HepG2 (cell line): ENCODE results near the gene PRKCB. TPM values are rescaled to one million over a fixed set of nuclear protein-coding genes. Genes with fewer than 3 reads are reported as not detected.

ENCODE experiments used
- ATAC-seq: fragments of 200-7000 bp; cut with Tn5 transposase; 3 replicates; pipeline ENCODE4 v1.9.1; 2020; ENCODE audit warnings: mild to moderate bottlenecking, moderate library complexity
- BruUV-seq: library from RNA; stranded (reverse); fragments of 400-500 nt; replicated peaks from 2 replicates; lab custom pipeline; 2021; lab: Mats Ljungman, UMichigan
- CTCF ChIA-PET: fragments of 300-600 bp; formaldehyde crosslinking; extraction: SDS; loops from one replicate; lab custom pipeline; 2021; ENCODE audit warnings: low total read pairs, inconsistent platforms, low intra/inter-chr PET ratio; lab: Yijun Ruan, JAX
- POLR2A ChIA-PET: fragments of 350-600 bp; sonication (Branson Sonifier 250); formaldehyde crosslinking; loops from one replicate; lab custom pipeline; 2020; ENCODE audit warnings: antibody characterized with exemption, inconsistent platforms; lab: Yijun Ruan, JAX
- DNase-seq: peaks from one replicate; pipeline ENCODE4 v3.0.0-alpha.2; 2015; ENCODE audit warnings: low spot score
- FAIRE-seq: peaks from 3 replicates; lab custom pipeline; 2011; peaks lifted over from hg19 to GRCh38; lab: Jason Lieb, UNC
- H2AFZ ChIP-seq: one replicate; pipeline ENCODE4 v1.6.1; 2011; ENCODE audit warnings: low read length, inconsistent platforms
- H3K27ac ChIP-seq: fragments of 300-600 bp; 3 replicates; pipeline ENCODE4 v1.8.0; 2011; ENCODE audit warnings: mixed run types, mild to moderate bottlenecking, mixed read lengths, low read length, inconsistent platforms; ENCODE audit not compliant: insufficient read depth; ENCODE audit errors: extremely low read length
- H3K27me3 ChIP-seq, 2 experiments: fragments of 200-600 bp in 1 of 2; 2 replicates in 1 of 2; 3 replicates in 1 of 2; pipeline versions ENCODE4 v1.6.0 to v1.8.0; 2011; ENCODE audit warnings: low read length in 2 of 2, mild to moderate bottlenecking in 2 of 2, moderate library complexity in 2 of 2, inconsistent platforms in 1 of 2; ENCODE audit not compliant: insufficient read depth in 2 of 2, control insufficient read depth in 1 of 2
- H3K36me3 ChIP-seq, 2 experiments: fragments of 200-600 bp in 1 of 2; replicated peaks in 1 of 2; 2 replicates in 1 of 2; 3 replicates in 1 of 2; pipeline versions ENCODE4 v1.5.1 to v1.8.0; 2011; ENCODE audit warnings: low read length in 2 of 2, inconsistent platforms in 1 of 2; ENCODE audit not compliant: insufficient read depth in 2 of 2, control insufficient read depth in 1 of 2
- H3K4me1 ChIP-seq: 2 replicates; pipeline ENCODE4 v1.5.1; 2012; ENCODE audit warnings: low read length, inconsistent platforms; ENCODE audit not compliant: insufficient read depth
- H3K4me2 ChIP-seq: 2 replicates; pipeline ENCODE4 v1.6.0; 2011; ENCODE audit warnings: low read depth, low read length, inconsistent platforms
- H3K4me3 ChIP-seq, 3 experiments: fragments of 200-600 bp in 1 of 3; sonication (generic), shearing (Covaris generic) in 1 of 3; replicated peaks in 1 of 3; 2 replicates each; pipeline ENCODE4 v1.5.1; 2011 to 2016; ENCODE audit warnings: low read length in 3 of 3, inconsistent platforms in 2 of 3, low read depth in 2 of 3, mild to moderate bottlenecking in 2 of 3, control low read depth in 1 of 3, mixed read lengths in 1 of 3; ENCODE audit not compliant: insufficient read depth in 1 of 3
- H3K79me2 ChIP-seq: one replicate; pipeline ENCODE4 v1.6.1; 2011; ENCODE audit warnings: low read length, inconsistent platforms; ENCODE audit not compliant: insufficient read depth
- H3K9ac ChIP-seq: 2 replicates; pipeline ENCODE4 v1.6.0; 2011; ENCODE audit warnings: mild to moderate bottlenecking, low read depth, low read length, inconsistent platforms; ENCODE audit not compliant: insufficient read depth
- H3K9me3 ChIP-seq: 2 replicates; pipeline ENCODE4 v1.5.1; 2012; ENCODE audit warnings: mild to moderate bottlenecking, low read length
- H4K20me1 ChIP-seq: 2 replicates; pipeline ENCODE4 v1.6.0; 2011; ENCODE audit warnings: inconsistent platforms, mild to moderate bottlenecking, low read length, moderate library complexity; ENCODE audit not compliant: insufficient read depth
- CHCHD3 ChIP-seq: sonication (generic); formaldehyde crosslinking; IDR thresholded peaks from 2 replicates; pipeline ENCODE4 v1.8.0; 2022; ENCODE audit warnings: mild to moderate bottlenecking, missing genetic modification reagents, moderate library complexity
- KDM6A ChIP-seq: IDR thresholded peaks from 2 replicates; pipeline ENCODE4 v1.6.1; 2016; ENCODE audit warnings: low read depth
- MLLT10 ChIP-seq: sonication (generic); formaldehyde crosslinking; IDR thresholded peaks from 2 replicates; pipeline ENCODE4 v1.4.0; 2020; ENCODE audit warnings: missing genetic modification reagents
- NKX3-1 ChIP-seq: sonication (generic); formaldehyde crosslinking; IDR thresholded peaks from 2 replicates; pipeline ENCODE4 v1.5.0; 2020; ENCODE audit warnings: missing genetic modification reagents
- PPARG ChIP-seq: conservative IDR thresholded peaks from 2 replicates; pipeline ENCODE4 v1.6.1; 2016; ENCODE audit warnings: missing biosample characterization, missing genetic modification reagents
- RCOR2 ChIP-seq: IDR thresholded peaks from 2 replicates; pipeline ENCODE4 v1.6.1; 2016; ENCODE audit warnings: missing biosample characterization, missing genetic modification reagents
- RFX5 ChIP-seq: IDR thresholded peaks from 2 replicates; pipeline ENCODE4 v1.6.1; 2011; ENCODE audit warnings: low read depth, low read length, improper control_type of control experiment
- TBX2 ChIP-seq: sonication (generic); formaldehyde crosslinking; IDR thresholded peaks from 2 replicates; pipeline ENCODE4 v1.5.0; 2020; ENCODE audit warnings: missing genetic modification reagents, mild to moderate bottlenecking, borderline replicate concordance
- ZFP41 ChIP-seq: sonication (generic); formaldehyde crosslinking; IDR thresholded peaks from 2 replicates; pipeline ENCODE4 v1.4.0; 2020; ENCODE audit warnings: mild to moderate bottlenecking, missing genetic modification reagents, borderline replicate concordance
- ZFX ChIP-seq: sonication (generic); formaldehyde crosslinking; IDR thresholded peaks from 2 replicates; pipeline ENCODE4 v1.4.0; 2020; ENCODE audit warnings: mild to moderate bottlenecking, low read depth, missing genetic modification reagents, moderate library complexity
- ZNF121 ChIP-seq: sonication (generic); formaldehyde crosslinking; IDR thresholded peaks from 2 replicates; pipeline ENCODE4 v1.5.0; 2020; ENCODE audit warnings: mild to moderate bottlenecking, missing genetic modification reagents
- ZNF546 ChIP-seq: sonication (generic); formaldehyde crosslinking; conservative IDR thresholded peaks from 2 replicates; pipeline ENCODE4 v1.8.1; 2023; ENCODE audit warnings: mild to moderate bottlenecking, missing genetic modification reagents
- ZNF605 ChIP-seq: sonication (generic); formaldehyde crosslinking; IDR thresholded peaks from 2 replicates; pipeline ENCODE4 v1.8.0; 2022; ENCODE audit warnings: mild to moderate bottlenecking, missing genetic modification reagents
- WGBS: methylation state at CpG from one replicate; pipeline ENCODE4 v1.1.6; 2017; ENCODE audit warnings: low lambda C conversion rate; 5-methylcytosine and 5-hydroxymethylcytosine counted together
- in situ Hi-C: cut with HindIII; loops from 2 replicates; pipeline ENCODE4 v1.10.0; 2017; ENCODE audit warnings: low pct_unique_long_range_greater_than_20kb; ENCODE audit not compliant: extremely low pct_ligation_motif_present
- intact Hi-C: fragments of 100-400 bp; cut with micrococcal nuclease; formaldehyde crosslinking; loops from one replicate; pipeline ENCODE4 v1.10.0; 2022; ENCODE audit not compliant: unreplicated experiment
- polyA plus RNA-seq, 8 experiments: library from polyadenylated mRNA; depleted of rRNA in 3 of 8; stranded (reverse) in 7 of 8; unstranded in 1 of 8; fragments of >200 nt; fragmentation: Illumina TruSeq in 4 of 8; extraction: Trizol in 4 of 8; gene quantifications; 2 replicates each; pipeline versions ENCODE4 v1.2.1 to v1.2.3, GENCODE V29; 2011 to 2016; ENCODE audit warnings: low read depth in 4 of 8, missing spikeins in 1 of 8, mixed read lengths in 1 of 8; ENCODE audit not compliant: insufficient read depth in 1 of 8
- total RNA-seq, 5 experiments: library from RNA; depleted of rRNA; stranded (reverse); fragments of >200 nt; fragmentation: Illumina TruSeq; extraction: Trizol; gene quantifications; 2 replicates each; pipeline ENCODE4 v1.2.3, GENCODE V29; 2016; ENCODE audit warnings: low read depth in 1 of 5
- TF ChIP-seq, protein P1 (sequence below): sonication (generic); formaldehyde crosslinking; IDR thresholded peaks from 2 replicates; pipeline ENCODE4 v1.5.1; 2020; ENCODE audit warnings: missing genetic modification reagents, mild to moderate bottlenecking, borderline replicate concordance
- TF ChIP-seq, protein P2 (sequence below): sonication (generic); formaldehyde crosslinking; IDR thresholded peaks from 2 replicates; pipeline ENCODE4 v1.5.1; 2020; ENCODE audit warnings: mild to moderate bottlenecking, missing genetic modification reagents, moderate library complexity
- TF ChIP-seq, protein P3 (sequence below): sonication (generic); formaldehyde crosslinking; IDR thresholded peaks from 2 replicates; pipeline ENCODE4 v1.9.0; 2021; ENCODE audit warnings: missing genetic modification reagents, borderline replicate concordance
- TF ChIP-seq, protein P4 (sequence below): sonication (generic); formaldehyde crosslinking; conservative IDR thresholded peaks from 2 replicates; pipeline ENCODE4 v1.4.0; 2020; ENCODE audit warnings: missing genetic modification reagents
- TF ChIP-seq, protein P5 (sequence below): IDR thresholded peaks from 2 replicates; pipeline ENCODE4 v1.6.1; 2016; ENCODE audit warnings: missing genetic modification reagents, missing compliant biosample characterization

PRKCB gene
- total and polyA plus RNA-seq, 2 of the 13 experiments (the other 11 are each of a cell fraction or from before 2014, with no cell fraction given): 0.01 TPM; not detected in 1

DNA sequence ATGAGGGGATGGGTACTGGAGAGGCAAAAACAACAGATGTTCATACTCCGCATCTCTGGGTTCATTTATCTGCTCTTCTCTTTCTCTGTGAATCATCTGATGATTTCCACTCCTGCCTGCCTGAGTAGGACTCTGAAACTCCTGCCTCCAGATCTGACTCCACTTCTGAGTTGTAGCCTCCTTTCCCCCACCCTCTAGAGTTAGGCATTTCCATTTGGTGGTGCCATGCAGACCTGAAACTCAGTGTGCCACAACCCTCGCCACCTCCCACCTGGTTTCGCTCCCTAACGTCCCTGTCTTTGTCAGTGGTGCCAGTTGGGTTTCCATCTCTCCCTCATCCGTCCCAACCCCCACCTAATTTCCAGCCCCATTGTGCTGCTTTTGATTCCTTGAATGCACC is 126.2 kb downstream of the PRKCB start (continued):
- TF ChIP-seq, protein P1, sequence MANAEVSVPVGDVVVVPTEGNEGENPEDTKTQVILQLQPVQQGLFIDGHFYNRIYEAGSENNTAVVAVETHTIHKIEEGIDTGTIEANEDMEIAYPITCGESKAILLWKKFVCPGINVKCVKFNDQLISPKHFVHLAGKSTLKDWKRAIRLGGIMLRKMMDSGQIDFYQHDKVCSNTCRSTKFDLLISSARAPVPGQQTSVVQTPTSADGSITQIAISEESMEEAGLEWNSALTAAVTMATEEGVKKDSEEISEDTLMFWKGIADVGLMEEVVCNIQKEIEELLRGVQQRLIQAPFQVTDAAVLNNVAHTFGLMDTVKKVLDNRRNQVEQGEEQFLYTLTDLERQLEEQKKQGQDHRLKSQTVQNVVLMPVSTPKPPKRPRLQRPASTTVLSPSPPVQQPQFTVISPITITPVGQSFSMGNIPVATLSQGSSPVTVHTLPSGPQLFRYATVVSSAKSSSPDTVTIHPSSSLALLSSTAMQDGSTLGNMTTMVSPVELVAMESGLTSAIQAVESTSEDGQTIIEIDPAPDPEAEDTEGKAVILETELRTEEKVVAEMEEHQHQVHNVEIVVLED (CRISPR knock-in tag): no peak
- TF ChIP-seq, protein P2, sequence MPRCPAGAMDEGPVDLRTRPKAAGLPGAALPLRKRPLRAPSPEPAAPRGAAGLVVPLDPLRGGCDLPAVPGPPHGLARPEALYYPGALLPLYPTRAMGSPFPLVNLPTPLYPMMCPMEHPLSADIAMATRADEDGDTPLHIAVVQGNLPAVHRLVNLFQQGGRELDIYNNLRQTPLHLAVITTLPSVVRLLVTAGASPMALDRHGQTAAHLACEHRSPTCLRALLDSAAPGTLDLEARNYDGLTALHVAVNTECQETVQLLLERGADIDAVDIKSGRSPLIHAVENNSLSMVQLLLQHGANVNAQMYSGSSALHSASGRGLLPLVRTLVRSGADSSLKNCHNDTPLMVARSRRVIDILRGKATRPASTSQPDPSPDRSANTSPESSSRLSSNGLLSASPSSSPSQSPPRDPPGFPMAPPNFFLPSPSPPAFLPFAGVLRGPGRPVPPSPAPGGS (CRISPR knock-in tag): no peak
- TF ChIP-seq RCOR2 (CRISPR knock-in tag) (no peak), ZFX (CRISPR knock-in tag) (no peak), CHCHD3 (CRISPR knock-in tag) (no peak), NKX3-1 (no peak), ZNF121 (CRISPR knock-in tag) (no peak), KDM6A (CRISPR knock-in tag) (no peak)

DNA sequence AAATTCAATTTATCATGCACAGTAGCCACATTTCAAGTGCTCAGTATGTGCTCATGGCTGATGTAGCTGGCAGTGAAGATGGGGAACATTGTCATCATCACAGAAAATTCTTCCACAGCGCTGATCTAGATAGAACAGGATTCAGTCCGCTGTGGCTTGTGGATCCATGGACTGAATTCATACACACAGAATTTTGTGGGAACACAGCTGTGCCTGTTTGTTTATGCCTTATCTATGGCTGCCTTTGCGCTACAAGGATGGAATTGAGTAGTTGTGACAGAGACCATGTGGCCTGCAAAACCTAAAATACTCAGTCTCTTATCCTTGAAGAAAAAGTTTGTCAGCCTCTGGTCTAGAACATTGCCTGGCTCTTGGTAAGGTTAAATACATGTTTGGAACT is 128.4 kb downstream of the PRKCB start:
- no peak for ATAC-seq
- BruUV-seq: no TSS peak
- in situ Hi-C loops: no loop called here
- Histone ChIP-seq H3K9ac (no peak overlapping the region), H3K4me2 (no peak overlapping the region), H3K27me3 (peaks cover 0 to 22% of the 10 kb centered on the region in 2 experiments; a peak in 2 of 5 replicates), H3K4me3 (no peak overlapping the region), H3K79me2 (no peaks in the 10 kb centered on the region), H3K36me3 (no peaks in the 10 kb centered on the region), H2AFZ (no peak overlapping the region), H3K27ac (no peak overlapping the region), H4K20me1 (no peaks in the 10 kb centered on the region), H3K9me3 (no peaks in the 10 kb centered on the region), H3K4me1 (peaks cover 6% of the 10 kb centered on the region; the same call in 1 of the 2 replicates)
- DNase-seq: no peak
- intact Hi-C loops: no loop called here
- no peak for FAIRE-seq
- ChIA-PET CTCF (no interaction called here), POLR2A (no interaction called here)
- 26% methylated on average over 3 of the region's 3 CpGs for WGBS
- no peak for TF ChIP-seq RFX5
- TF ChIP-seq ZNF546 (CRISPR knock-in tag): no peak
- TF ChIP-seq, protein P3, sequence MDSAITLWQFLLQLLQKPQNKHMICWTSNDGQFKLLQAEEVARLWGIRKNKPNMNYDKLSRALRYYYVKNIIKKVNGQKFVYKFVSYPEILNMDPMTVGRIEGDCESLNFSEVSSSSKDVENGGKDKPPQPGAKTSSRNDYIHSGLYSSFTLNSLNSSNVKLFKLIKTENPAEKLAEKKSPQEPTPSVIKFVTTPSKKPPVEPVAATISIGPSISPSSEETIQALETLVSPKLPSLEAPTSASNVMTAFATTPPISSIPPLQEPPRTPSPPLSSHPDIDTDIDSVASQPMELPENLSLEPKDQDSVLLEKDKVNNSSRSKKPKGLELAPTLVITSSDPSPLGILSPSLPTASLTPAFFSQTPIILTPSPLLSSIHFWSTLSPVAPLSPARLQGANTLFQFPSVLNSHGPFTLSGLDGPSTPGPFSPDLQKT (CRISPR knock-in tag): no peak
- no peak for TF ChIP-seq TBX2 (CRISPR knock-in tag)
- no peak for TF ChIP-seq MLLT10 (CRISPR knock-in tag)
- TF ChIP-seq PPARG: no peak
- TF ChIP-seq, protein P4, sequence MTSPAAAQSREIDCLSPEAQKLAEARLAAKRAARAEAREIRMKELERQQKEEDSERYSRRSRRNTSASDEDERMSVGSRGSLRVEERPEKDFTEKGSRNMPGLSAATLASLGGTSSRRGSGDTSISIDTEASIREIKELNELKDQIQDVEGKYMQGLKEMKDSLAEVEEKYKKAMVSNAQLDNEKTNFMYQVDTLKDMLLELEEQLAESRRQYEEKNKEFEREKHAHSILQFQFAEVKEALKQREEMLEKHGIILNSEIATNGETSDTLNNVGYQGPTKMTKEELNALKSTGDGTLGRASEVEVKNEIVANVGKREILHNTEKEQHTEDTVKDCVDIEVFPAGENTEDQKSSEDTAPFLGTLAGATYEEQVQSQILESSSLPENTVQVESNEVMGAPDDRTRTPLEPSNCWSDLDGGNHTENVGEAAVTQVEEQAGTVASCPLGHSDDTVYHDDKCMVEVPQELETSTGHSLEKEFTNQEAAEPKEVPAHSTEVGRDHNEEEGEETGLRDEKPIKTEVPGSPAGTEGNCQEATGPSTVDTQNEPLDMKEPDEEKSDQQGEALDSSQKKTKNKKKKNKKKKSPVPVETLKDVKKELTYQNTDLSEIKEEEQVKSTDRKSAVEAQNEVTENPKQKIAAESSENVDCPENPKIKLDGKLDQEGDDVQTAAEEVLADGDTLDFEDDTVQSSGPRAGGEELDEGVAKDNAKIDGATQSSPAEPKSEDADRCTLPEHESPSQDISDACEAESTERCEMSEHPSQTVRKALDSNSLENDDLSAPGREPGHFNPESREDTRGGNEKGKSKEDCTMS (CRISPR knock-in tag): no peak
- TF ChIP-seq ZNF605 (CRISPR knock-in tag): no peak
- TF ChIP-seq, protein P5, sequence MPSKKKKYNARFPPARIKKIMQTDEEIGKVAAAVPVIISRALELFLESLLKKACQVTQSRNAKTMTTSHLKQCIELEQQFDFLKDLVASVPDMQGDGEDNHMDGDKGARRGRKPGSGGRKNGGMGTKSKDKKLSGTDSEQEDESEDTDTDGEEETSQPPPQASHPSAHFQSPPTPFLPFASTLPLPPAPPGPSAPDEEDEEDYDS (CRISPR knock-in tag): no peak
- no peak for TF ChIP-seq ZFP41 (CRISPR knock-in tag)
